ENCODE results near the gene POU3F1. TPM values are rescaled to one million over a fixed set of nuclear protein-coding genes. Genes with fewer than 3 reads are reported as not detected.

POU3F1 gene
- total RNA-seq, 2 experiments from 2014 or later, result 0.13 TPM; not detected in 1

DNA sequence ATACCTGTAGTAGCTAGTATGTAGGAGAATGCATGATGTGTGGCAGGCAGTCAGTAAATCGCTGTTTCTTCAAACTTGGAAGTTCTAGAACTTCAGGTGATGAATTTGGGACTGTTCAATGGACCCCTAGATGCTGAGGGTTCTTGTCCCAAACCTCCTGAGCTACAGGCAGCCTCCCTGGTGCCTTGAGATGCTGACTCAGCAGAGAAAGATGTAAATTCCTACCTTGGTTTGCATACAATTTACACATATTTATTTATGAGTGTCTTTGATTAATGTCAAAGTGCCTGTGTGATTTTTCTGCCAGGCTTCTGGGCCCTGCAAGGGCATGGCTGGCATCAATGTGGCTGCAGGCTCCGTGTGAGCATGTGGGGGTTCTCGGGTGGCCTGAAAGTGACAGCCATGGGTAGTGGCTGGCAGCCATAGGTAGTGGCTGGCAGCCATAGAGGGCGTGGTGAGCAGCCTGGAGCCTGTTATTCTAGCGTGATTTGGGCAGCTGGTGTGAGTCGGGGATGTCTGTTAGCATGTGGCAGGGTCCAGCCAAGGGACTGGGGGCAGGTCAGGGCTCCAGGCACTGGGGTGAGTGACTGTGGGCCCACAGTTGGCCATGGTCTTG is 13.2 kb upstream of the POU3F1 start:
- H4K20me1 ChIP-seq (ENCODE audit: insufficient read depth, low read length), result no peaks in the 10 kb centered on the region
- BruUV-seq (replicated peaks), result no TSS peak
- no peaks in the 10 kb centered on the region for H3K36me3 ChIP-seq (ENCODE audit: insufficient read depth, low read length)
- H3K27ac ChIP-seq (ENCODE audit: low read depth, low read length, poor library complexity, severe bottlenecking), result no peak overlapping the region
- no peak overlapping the region for H3K4me2 ChIP-seq (ENCODE audit: low read length)
- H3K9me2 ChIP-seq (ENCODE audit: insufficient read depth, low read length), result no peaks in the 10 kb centered on the region
- no peak overlapping the region for H3K4me3 ChIP-seq (ENCODE audit: low read depth, low read length, poor library complexity, severe bottlenecking)
- no peak overlapping the region for H2AFZ ChIP-seq (ENCODE audit: low read length)
- H3K4me1 ChIP-seq (ENCODE audit: insufficient read depth, low read length, poor library complexity, severe bottlenecking), result no peaks in the 10 kb centered on the region
- ChIA-PET POLR2A (no interaction called here), CTCF (ENCODE audit: unreplicated experiment) (no interaction called here)
- H3K9me3 ChIP-seq (ENCODE audit: low read length), result no peaks in the 10 kb centered on the region
- DNase-seq (ENCODE audit: low spot score), result no peak
- no peaks in the 10 kb centered on the region for H3K79me2 ChIP-seq (ENCODE audit: insufficient read depth, low read depth, low read length)
- intact Hi-C loops (cut with micrococcal nuclease; ENCODE audit: unreplicated experiment), result no loop called here
- no peak for TF ChIP-seq EZH2phosphoT487 (IDR thresholded peaks at IDR 0.05; ENCODE audit: borderline replicate concordance, low read depth, low read length)
- TF ChIP-seq, protein P1, sequence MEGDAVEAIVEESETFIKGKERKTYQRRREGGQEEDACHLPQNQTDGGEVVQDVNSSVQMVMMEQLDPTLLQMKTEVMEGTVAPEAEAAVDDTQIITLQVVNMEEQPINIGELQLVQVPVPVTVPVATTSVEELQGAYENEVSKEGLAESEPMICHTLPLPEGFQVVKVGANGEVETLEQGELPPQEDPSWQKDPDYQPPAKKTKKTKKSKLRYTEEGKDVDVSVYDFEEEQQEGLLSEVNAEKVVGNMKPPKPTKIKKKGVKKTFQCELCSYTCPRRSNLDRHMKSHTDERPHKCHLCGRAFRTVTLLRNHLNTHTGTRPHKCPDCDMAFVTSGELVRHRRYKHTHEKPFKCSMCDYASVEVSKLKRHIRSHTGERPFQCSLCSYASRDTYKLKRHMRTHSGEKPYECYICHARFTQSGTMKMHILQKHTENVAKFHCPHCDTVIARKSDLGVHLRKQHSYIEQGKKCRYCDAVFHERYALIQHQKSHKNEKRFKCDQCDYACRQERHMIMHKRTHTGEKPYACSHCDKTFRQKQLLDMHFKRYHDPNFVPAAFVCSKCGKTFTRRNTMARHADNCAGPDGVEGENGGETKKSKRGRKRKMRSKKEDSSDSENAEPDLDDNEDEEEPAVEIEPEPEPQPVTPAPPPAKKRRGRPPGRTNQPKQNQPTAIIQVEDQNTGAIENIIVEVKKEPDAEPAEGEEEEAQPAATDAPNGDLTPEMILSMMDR (conservative IDR thresholded peaks at IDR 0.05; ENCODE audit: low read length), result no peak

DNA sequence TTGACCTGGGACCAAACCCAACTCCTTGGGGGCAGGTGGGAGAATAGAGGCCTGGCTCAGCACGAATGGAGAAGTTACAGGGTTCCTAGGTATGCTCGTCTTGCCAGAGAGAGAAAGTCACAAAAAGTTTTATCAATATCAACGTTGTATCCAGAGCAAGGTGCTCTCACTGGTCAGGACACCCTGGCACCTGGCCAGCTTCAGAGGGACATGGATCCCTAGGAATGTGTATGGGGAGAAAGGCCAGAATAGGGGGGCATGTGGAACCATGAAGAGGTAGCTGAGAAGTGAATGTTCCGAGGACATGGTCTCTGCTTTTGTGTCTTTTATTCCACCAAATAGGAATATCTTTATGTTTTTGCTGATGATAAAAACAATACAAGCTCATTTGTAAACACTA is 9.4 kb upstream of the POU3F1 start:
- Histone ChIP-seq H3K4me1 (ENCODE audit: insufficient read depth, low read length, poor library complexity, severe bottlenecking) (peaks cover 17% of the 10 kb centered on the region), H3K27ac (ENCODE audit: low read depth, low read length, poor library complexity, severe bottlenecking) (no peak overlapping the region), H4K20me1 (ENCODE audit: insufficient read depth, low read length) (no peaks in the 10 kb centered on the region), H3K9me3 (ENCODE audit: low read length) (no peaks in the 10 kb centered on the region), H3K79me2 (ENCODE audit: insufficient read depth, low read depth, low read length) (no peaks in the 10 kb centered on the region), H3K4me3 (ENCODE audit: low read depth, low read length, poor library complexity, severe bottlenecking) (no peak overlapping the region), H3K36me3 (ENCODE audit: insufficient read depth, low read length) (no peaks in the 10 kb centered on the region), H3K4me2 (ENCODE audit: low read length) (no peak overlapping the region), H3K9me2 (ENCODE audit: insufficient read depth, low read length) (no peaks in the 10 kb centered on the region), H2AFZ (ENCODE audit: low read length) (no peak overlapping the region)
- ChIA-PET CTCF (ENCODE audit: unreplicated experiment) (no interaction called here), POLR2A (interaction anchor here (0.6 kb wide), 1 partner anchor 184 kb away, joined by 5 read pairs; no protein-coding TSS in a partner anchor)
- DNase-seq (ENCODE audit: low spot score), result no peak
- BruUV-seq (replicated peaks), result no TSS peak
- no peak for TF ChIP-seq EZH2phosphoT487 (IDR thresholded peaks at IDR 0.05; ENCODE audit: borderline replicate concordance, low read depth, low read length)
- TF ChIP-seq, protein P1 (conservative IDR thresholded peaks at IDR 0.05; ENCODE audit: low read length), result no peak
- intact Hi-C loops (cut with micrococcal nuclease; ENCODE audit: unreplicated experiment), result no loop called here

DNA sequence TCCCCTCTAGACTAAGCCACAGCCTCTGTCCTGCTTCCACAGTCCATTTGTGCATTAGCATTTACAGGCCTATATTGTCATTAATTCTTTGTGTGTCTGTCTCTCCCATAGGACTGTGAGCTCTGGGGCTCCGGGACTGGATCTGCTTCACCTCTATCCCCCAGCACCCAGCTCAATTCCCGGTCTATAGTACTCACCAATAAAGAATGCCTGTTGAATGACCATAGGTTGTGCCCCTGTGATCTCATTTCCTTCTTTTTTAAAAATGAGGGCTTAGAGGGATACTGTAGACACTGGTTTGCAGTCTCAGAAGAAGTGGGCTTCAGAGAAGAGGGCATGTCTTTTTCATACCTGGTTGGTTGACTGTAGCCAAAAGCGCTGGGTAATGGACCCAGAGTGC is 8.8 kb upstream of the POU3F1 start:
- DNase-seq (ENCODE audit: low spot score), result no peak
- Histone ChIP-seq H3K9me2 (ENCODE audit: insufficient read depth, low read length) (no peaks in the 10 kb centered on the region), H3K9me3 (ENCODE audit: low read length) (no peaks in the 10 kb centered on the region), H3K4me1 (ENCODE audit: insufficient read depth, low read length, poor library complexity, severe bottlenecking) (peaks cover 17% of the 10 kb centered on the region), H3K79me2 (ENCODE audit: insufficient read depth, low read depth, low read length) (no peaks in the 10 kb centered on the region), H4K20me1 (ENCODE audit: insufficient read depth, low read length) (no peaks in the 10 kb centered on the region), H2AFZ (ENCODE audit: low read length) (no peak overlapping the region), H3K36me3 (ENCODE audit: insufficient read depth, low read length) (no peaks in the 10 kb centered on the region), H3K4me2 (ENCODE audit: low read length) (no peak overlapping the region), H3K27ac (ENCODE audit: low read depth, low read length, poor library complexity, severe bottlenecking) (no peak overlapping the region), H3K4me3 (ENCODE audit: low read depth, low read length, poor library complexity, severe bottlenecking) (no peak overlapping the region)
- POLR2A ChIA-PET, result no interaction called here
- BruUV-seq (replicated peaks), result no TSS peak
- intact Hi-C loops (cut with micrococcal nuclease; ENCODE audit: unreplicated experiment), result no loop called here
- TF ChIP-seq, protein P1 (conservative IDR thresholded peaks at IDR 0.05; ENCODE audit: low read length), result no peak
- TF ChIP-seq EZH2phosphoT487 (IDR thresholded peaks at IDR 0.05; ENCODE audit: borderline replicate concordance, low read depth, low read length), result no peak
- CTCF ChIA-PET (ENCODE audit: unreplicated experiment), result interaction anchor here (0.5 kb wide), 1 partner anchor 196 kb away, joined by 3 read pairs; the partner anchor contains the start of gene MTF1
